ENCODE measurements around the gene TPRG1L. TPM values are rescaled to one million over a fixed set of nuclear protein-coding genes. Genes with fewer than 3 reads are reported as not detected.

The TPRG1L gene
- total and polyA plus RNA-seq, 10 of the 15 experiments (the other 5 are each of a cell fraction or from before 2014, with no cell fraction given): 1.5 to 16.5 (median 8.0) TPM

DNA sequence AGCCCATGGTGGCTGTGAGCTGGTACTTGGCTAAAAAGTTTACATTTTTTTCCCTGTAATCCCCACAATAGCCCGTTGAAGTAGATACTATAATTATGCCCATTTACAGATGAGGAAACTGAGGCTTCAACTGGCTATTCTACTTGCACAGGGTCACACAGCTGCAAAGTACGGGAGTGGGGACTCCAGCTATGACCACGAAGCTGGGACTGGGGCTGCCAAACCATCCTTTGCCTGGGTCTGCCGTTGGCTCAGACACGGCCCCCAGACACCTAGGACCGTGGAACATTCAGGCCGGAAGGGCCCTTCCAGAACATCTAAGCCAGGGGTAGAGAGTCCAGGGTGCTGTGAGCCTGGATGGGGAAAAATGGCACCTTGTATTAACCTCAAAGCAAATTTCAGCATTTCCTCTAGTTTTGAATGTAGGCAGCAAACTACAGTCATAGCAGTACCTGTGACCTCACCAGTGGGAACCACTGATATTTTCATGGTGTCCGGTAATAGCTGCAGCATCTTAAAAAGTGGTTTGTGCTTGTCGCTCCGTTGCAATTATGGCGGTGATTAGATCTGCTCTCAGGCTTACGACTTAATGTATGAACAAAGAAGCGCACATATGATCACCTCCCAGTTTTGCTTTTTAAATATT lies 31.8 kb downstream of the TPRG1L start (continued):
- TF ChIP-seq, protein P1, sequence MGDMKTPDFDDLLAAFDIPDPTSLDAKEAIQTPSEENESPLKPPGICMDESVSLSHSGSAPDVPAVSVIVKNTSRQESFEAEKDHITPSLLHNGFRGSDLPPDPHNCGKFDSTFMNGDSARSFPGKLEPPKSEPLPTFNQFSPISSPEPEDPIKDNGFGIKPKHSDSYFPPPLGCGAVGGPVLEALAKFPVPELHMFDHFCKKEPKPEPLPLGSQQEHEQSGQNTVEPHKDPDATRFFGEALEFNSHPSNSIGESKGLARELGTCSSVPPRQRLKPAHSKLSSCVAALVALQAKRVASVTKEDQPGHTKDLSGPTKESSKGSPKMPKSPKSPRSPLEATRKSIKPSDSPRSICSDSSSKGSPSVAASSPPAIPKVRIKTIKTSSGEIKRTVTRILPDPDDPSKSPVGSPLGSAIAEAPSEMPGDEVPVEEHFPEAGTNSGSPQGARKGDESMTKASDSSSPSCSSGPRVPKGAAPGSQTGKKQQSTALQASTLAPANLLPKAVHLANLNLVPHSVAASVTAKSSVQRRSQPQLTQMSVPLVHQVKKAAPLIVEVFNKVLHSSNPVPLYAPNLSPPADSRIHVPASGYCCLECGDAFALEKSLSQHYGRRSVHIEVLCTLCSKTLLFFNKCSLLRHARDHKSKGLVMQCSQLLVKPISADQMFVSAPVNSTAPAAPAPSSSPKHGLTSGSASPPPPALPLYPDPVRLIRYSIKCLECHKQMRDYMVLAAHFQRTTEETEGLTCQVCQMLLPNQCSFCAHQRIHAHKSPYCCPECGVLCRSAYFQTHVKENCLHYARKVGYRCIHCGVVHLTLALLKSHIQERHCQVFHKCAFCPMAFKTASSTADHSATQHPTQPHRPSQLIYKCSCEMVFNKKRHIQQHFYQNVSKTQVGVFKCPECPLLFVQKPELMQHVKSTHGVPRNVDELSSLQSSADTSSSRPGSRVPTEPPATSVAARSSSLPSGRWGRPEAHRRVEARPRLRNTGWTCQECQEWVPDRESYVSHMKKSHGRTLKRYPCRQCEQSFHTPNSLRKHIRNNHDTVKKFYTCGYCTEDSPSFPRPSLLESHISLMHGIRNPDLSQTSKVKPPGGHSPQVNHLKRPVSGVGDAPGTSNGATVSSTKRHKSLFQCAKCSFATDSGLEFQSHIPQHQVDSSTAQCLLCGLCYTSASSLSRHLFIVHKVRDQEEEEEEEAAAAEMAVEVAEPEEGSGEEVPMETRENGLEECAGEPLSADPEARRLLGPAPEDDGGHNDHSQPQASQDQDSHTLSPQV (IDR thresholded peaks at IDR 0.05): no peak
- no peak for TF ChIP-seq FOS (IDR thresholded peaks at IDR 0.05; ENCODE audit: borderline replicate concordance, extremely low read depth, insufficient read length)
- TF ChIP-seq HCFC1 (IDR thresholded peaks at IDR 0.05; ENCODE audit: low read length): peak; percentile 42; the same call in 1 of the 2 replicates
- TF ChIP-seq HDAC6 (IDR thresholded peaks at IDR 0.05; ENCODE audit: unreplicated experiment): no peak
- peak; percentile 97 for TF ChIP-seq BCL11A (IDR thresholded peaks at IDR 0.05; ENCODE audit: low read depth, low read length)

DNA sequence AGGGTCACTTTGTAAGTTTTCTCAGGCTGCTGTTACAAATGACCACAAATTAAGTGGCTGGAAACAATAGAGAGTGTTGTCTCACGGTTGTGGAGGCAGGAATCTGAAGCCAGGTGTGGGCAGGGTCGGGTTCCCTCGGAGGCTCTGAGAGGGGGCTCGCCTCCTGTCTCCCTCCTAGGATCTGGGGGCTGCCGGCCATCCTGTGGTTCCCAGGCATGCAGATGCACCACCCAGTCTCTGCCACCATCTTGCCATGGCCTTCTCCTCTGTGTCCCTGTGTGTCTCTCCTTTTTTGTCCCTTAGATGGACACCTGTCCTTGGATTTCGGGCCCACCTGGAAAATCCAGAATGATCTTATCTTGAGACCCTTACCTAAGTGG lies 32.3 kb downstream of the TPRG1L start:
- DNase-seq (ENCODE audit: low read depth, low spot score) (no peak), ATAC-seq (peak; percentile 6), FAIRE-seq (no peak)
- RAD21 ChIA-PET (ENCODE audit: unreplicated experiment): interaction anchor here (0.7 to 6.3 kb wide), 4 partner anchors 9 to 139 kb away, joined by 3 to 117 read pairs (median 60); no protein-coding TSS in a partner anchor
- H2AFZ ChIP-seq (ENCODE audit: control insufficient read depth, low read depth, low read length): no peak overlapping the region
- CTCF ChIA-PET: interaction anchor here (1.8 to 7.7 kb wide), 4 partner anchors 8 to 38 kb away, joined by 8 to 91 read pairs (median 39); no protein-coding TSS in a partner anchor
- no peaks in the 10 kb centered on the region for H4K20me1 ChIP-seq (ENCODE audit: control insufficient read depth, insufficient read depth)
- peak overlapping the region; percentile 93 for H3K27ac ChIP-seq (ENCODE audit: control insufficient read depth, insufficient read depth)
- POLR2A ChIA-PET: interaction anchor here (0.6 to 11.3 kb wide), 4 partner anchors 9 to 1131 kb away, joined by 4 to 184 read pairs (median 57); partner anchors contain the start of gene PANK4
- H3K4me2 ChIP-seq (ENCODE audit: control insufficient read depth, insufficient read depth): peak overlapping the region; percentile 76
- intact Hi-C loops (cut with micrococcal nuclease; ENCODE audit: unreplicated experiment) (no loop called here), in situ Hi-C loops (cut with MboI) (no loop called here)
- no peaks in the 10 kb centered on the region for H3K27me3 ChIP-seq (replicated peaks in 1 of 2; ENCODE audit: control insufficient read depth in 2 of 2, insufficient read depth in 2 of 2, low read length in 1 of 2)
- peak overlapping the region; percentile 58 for H3K4me3 ChIP-seq
- WGBS (ENCODE audit: insufficient coverage, insufficient replicate concordance, low lambda C conversion rate, missing lambda C conversion rate): 6% methylated on average over 6 of the region's 6 CpGs
- no peaks in the 10 kb centered on the region for H3K9me3 ChIP-seq (replicated peaks; ENCODE audit: control insufficient read depth, insufficient read depth, low read length)
- H3K4me1 ChIP-seq (ENCODE audit: control insufficient read depth, insufficient read depth, low read length): peaks cover 48% of the 10 kb centered on the region
- H3K9ac ChIP-seq (ENCODE audit: control insufficient read depth, insufficient read depth, low read length): peak overlapping the region; percentile 58
- peaks cover 0 to 2% of the 10 kb centered on the region in 2 experiments; a peak in 2 of 4 replicates for H3K36me3 ChIP-seq (ENCODE audit: control insufficient read depth in 2 of 2, insufficient read depth in 2 of 2, low read length in 1 of 2)
- peaks cover 92% of the 10 kb centered on the region for H3K79me2 ChIP-seq (ENCODE audit: control insufficient read depth, insufficient read depth, low read length)
- BruUV-seq (replicated peaks): TSS peak; percentile 23
- SMC1A ChIA-PET (ENCODE audit: uncharacterized antibody, unreplicated experiment): interaction anchor here (0.8 to 7.7 kb wide), 5 partner anchors 9 to 67 kb away, joined by 3 to 117 read pairs (median 53); no protein-coding TSS in a partner anchor
- TF ChIP-seq, protein P2, sequence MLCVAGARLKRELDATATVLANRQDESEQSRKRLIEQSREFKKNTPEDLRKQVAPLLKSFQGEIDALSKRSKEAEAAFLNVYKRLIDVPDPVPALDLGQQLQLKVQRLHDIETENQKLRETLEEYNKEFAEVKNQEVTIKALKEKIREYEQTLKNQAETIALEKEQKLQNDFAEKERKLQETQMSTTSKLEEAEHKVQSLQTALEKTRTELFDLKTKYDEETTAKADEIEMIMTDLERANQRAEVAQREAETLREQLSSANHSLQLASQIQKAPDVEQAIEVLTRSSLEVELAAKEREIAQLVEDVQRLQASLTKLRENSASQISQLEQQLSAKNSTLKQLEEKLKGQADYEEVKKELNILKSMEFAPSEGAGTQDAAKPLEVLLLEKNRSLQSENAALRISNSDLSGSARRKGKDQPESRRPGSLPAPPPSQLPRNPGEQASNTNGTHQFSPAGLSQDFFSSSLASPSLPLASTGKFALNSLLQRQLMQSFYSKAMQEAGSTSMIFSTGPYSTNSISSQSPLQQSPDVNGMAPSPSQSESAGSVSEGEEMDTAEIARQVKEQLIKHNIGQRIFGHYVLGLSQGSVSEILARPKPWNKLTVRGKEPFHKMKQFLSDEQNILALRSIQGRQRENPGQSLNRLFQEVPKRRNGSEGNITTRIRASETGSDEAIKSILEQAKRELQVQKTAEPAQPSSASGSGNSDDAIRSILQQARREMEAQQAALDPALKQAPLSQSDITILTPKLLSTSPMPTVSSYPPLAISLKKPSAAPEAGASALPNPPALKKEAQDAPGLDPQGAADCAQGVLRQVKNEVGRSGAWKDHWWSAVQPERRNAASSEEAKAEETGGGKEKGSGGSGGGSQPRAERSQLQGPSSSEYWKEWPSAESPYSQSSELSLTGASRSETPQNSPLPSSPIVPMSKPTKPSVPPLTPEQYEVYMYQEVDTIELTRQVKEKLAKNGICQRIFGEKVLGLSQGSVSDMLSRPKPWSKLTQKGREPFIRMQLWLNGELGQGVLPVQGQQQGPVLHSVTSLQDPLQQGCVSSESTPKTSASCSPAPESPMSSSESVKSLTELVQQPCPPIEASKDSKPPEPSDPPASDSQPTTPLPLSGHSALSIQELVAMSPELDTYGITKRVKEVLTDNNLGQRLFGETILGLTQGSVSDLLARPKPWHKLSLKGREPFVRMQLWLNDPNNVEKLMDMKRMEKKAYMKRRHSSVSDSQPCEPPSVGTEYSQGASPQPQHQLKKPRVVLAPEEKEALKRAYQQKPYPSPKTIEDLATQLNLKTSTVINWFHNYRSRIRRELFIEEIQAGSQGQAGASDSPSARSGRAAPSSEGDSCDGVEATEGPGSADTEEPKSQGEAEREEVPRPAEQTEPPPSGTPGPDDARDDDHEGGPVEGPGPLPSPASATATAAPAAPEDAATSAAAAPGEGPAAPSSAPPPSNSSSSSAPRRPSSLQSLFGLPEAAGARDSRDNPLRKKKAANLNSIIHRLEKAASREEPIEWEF (IDR thresholded peaks at IDR 0.05; ENCODE audit: insufficient replicate concordance, low read depth, low read length): no peak
- TF ChIP-seq CBFB (IDR thresholded peaks at IDR 0.05; ENCODE audit: low read depth): peak; percentile 19; the same call in 1 of the 2 replicates
- peak; percentile 14; the same call in 1 of the 2 replicates for TF ChIP-seq HDGF (IDR thresholded peaks at IDR 0.05)
- TF ChIP-seq, protein P3, sequence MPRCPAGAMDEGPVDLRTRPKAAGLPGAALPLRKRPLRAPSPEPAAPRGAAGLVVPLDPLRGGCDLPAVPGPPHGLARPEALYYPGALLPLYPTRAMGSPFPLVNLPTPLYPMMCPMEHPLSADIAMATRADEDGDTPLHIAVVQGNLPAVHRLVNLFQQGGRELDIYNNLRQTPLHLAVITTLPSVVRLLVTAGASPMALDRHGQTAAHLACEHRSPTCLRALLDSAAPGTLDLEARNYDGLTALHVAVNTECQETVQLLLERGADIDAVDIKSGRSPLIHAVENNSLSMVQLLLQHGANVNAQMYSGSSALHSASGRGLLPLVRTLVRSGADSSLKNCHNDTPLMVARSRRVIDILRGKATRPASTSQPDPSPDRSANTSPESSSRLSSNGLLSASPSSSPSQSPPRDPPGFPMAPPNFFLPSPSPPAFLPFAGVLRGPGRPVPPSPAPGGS (IDR thresholded peaks at IDR 0.05; ENCODE audit: borderline replicate concordance, insufficient read depth, low read depth, low read length, poor library complexity, severe bottlenecking): no peak

All from GM12878 (cell line).